IMR-90 (cell line): Measurements from ENCODE around the gene PLPP3. TPM values are rescaled to one million over a fixed set of nuclear protein-coding genes. Genes with fewer than 3 reads are reported as not detected.

ENCODE experiments used
- ATAC-seq: fragments of 200-7000 bp; cut with Tn5 transposase; 2 replicates; pipeline ENCODE4 v1.9.1; 2020; ENCODE audit warnings: low read depth, mild to moderate bottlenecking, moderate library complexity
- BruUV-seq: library from RNA; stranded (reverse); fragments of 400-500 nt; replicated peaks from 2 replicates; lab custom pipeline; 2021; lab: Mats Ljungman, UMichigan
- CTCF ChIA-PET: fragments of 300-600 bp; formaldehyde crosslinking; extraction: SDS; loops from one replicate; lab custom pipeline; 2021; ENCODE audit warnings: antibody characterized with exemption; lab: Yijun Ruan, JAX
- POLR2A ChIA-PET: fragments of 300-600 bp; sonication (Branson Sonifier 250); formaldehyde crosslinking; loops from one replicate; lab custom pipeline; 2022; ENCODE audit warnings: antibody characterized with exemption; ENCODE audit not compliant: unreplicated experiment; lab: Charles Lee
- DNase-seq: peaks from one replicate; pipeline ENCODE4 v3.0.0; 2013
- H2AFZ ChIP-seq: replicated peaks from 2 replicates; pipeline ENCODE3; 2013; ENCODE audit warnings: low read length, mild to moderate bottlenecking; ENCODE audit not compliant: poor library complexity
- H2AK5ac ChIP-seq: 2 replicates; pipeline ENCODE4 v1.6.1; 2013; ENCODE audit warnings: low read depth, low read length, inconsistent platforms
- H2AK9ac ChIP-seq: replicated peaks from 2 replicates; pipeline ENCODE3; 2013; ENCODE audit warnings: mild to moderate bottlenecking, low read depth, low read length, moderate library complexity; ENCODE audit not compliant: poor library complexity
- H2BK120ac ChIP-seq: 2 replicates; pipeline ENCODE4 v1.6.1; 2013; ENCODE audit warnings: low read depth, low read length, inconsistent platforms
- H2BK15ac ChIP-seq: 3 replicates; pipeline ENCODE4 v1.6.1; 2013; ENCODE audit warnings: low read depth, low read length, inconsistent platforms
- H2BK20ac ChIP-seq: 2 replicates; pipeline ENCODE4 v1.6.1; 2013; ENCODE audit warnings: low read depth, mild to moderate bottlenecking, inconsistent platforms, low read length, moderate library complexity
- H2BK5ac ChIP-seq: 2 replicates; pipeline ENCODE4 v1.6.1; 2013; ENCODE audit warnings: mild to moderate bottlenecking, low read depth, low read length, inconsistent platforms; ENCODE audit not compliant: poor library complexity, severe bottlenecking
- H3K14ac ChIP-seq: replicated peaks from 2 replicates; pipeline ENCODE4 v1.6.1; 2013; ENCODE audit warnings: low read depth, low read length, inconsistent platforms
- H3K18ac ChIP-seq: 2 replicates; pipeline ENCODE4 v1.6.1; 2013; ENCODE audit warnings: low read depth, low read length, control low read depth
- H3K23ac ChIP-seq: 2 replicates; pipeline ENCODE4 v1.6.1; 2013; ENCODE audit warnings: low read depth, low read length, inconsistent platforms
- H3K27ac ChIP-seq: 2 replicates; pipeline ENCODE4 v1.5.1; 2013; ENCODE audit warnings: mild to moderate bottlenecking, control low read depth, low read length; ENCODE audit not compliant: insufficient read depth
- H3K27me3 ChIP-seq: 2 replicates; pipeline ENCODE4 v1.6.1; 2013; ENCODE audit warnings: low read length; ENCODE audit not compliant: control insufficient read depth, insufficient read depth
- H3K36me3 ChIP-seq: 2 replicates; pipeline ENCODE4 v1.6.1; 2013; ENCODE audit warnings: low read length, mixed read lengths; ENCODE audit not compliant: control insufficient read depth, insufficient read depth
- H3K4ac ChIP-seq: 2 replicates; pipeline ENCODE4 v1.6.1; 2013; ENCODE audit warnings: low read depth, low read length, inconsistent platforms
- H3K4me1 ChIP-seq: 2 replicates; pipeline ENCODE4 v1.6.1; 2013; ENCODE audit warnings: low read length, mixed read lengths; ENCODE audit not compliant: control insufficient read depth, insufficient read depth
- H3K4me2 ChIP-seq: 2 replicates; pipeline ENCODE4 v1.6.1; 2013; ENCODE audit warnings: low read depth, mild to moderate bottlenecking, control low read depth, low read length, moderate library complexity
- H3K4me3 ChIP-seq: 2 replicates; pipeline ENCODE4 v1.5.1; 2013; ENCODE audit warnings: low read depth, mild to moderate bottlenecking, control low read depth, low read length, moderate library complexity; ENCODE audit not compliant: insufficient read depth
- H3K56ac ChIP-seq: 2 replicates; pipeline ENCODE4 v1.6.1; 2013; ENCODE audit warnings: low read length, inconsistent platforms; ENCODE audit not compliant: insufficient read depth; ENCODE audit errors: extremely low read depth
- H3K79me1 ChIP-seq, 2 experiments: 2 replicates each; pipeline ENCODE4 v1.6.1; 2013; ENCODE audit warnings: low read length in 2 of 2, inconsistent platforms in 1 of 2, low read depth in 1 of 2
- H3K9ac ChIP-seq: 2 replicates; pipeline ENCODE4 v1.6.1; 2013; ENCODE audit warnings: low read depth, low read length, control low read depth
- H3K9me1 ChIP-seq: 2 replicates; pipeline ENCODE4 v1.6.1; 2013; ENCODE audit warnings: low read length, inconsistent platforms; ENCODE audit not compliant: insufficient read depth
- H3K9me3 ChIP-seq: 2 replicates; pipeline ENCODE4 v1.6.1; 2013; ENCODE audit warnings: low read length; ENCODE audit not compliant: control insufficient read depth, insufficient read depth
- H4K20me1 ChIP-seq: 2 replicates; pipeline ENCODE4 v1.6.1; 2013; ENCODE audit warnings: low read length, inconsistent platforms; ENCODE audit not compliant: insufficient read depth
- H4K5ac ChIP-seq: 2 replicates; pipeline ENCODE4 v1.6.1; 2013; ENCODE audit warnings: mild to moderate bottlenecking, low read depth, low read length, control low read depth
- H4K8ac ChIP-seq, 2 experiments: 2 replicates each; pipeline ENCODE4 v1.6.1; 2013; ENCODE audit warnings: low read depth in 2 of 2, low read length in 2 of 2, control low read depth in 1 of 2, inconsistent platforms in 1 of 2
- H4K91ac ChIP-seq: 2 replicates; pipeline ENCODE4 v1.6.1; 2013; ENCODE audit warnings: low read depth, low read length, inconsistent platforms; ENCODE audit not compliant: insufficient read depth
- BHLHE40 ChIP-seq: fragments of 150-350 bp; IDR thresholded peaks from 2 replicates; pipeline ENCODE4 v1.6.1; 2016; ENCODE audit warnings: mild to moderate bottlenecking, low read depth, low read length
- CEBPB ChIP-seq: IDR thresholded peaks from 2 replicates; pipeline ENCODE4 v1.6.1; 2012; ENCODE audit warnings: low read depth, low read length, improper control_type of control experiment
- CHD1 ChIP-seq: IDR thresholded peaks from 2 replicates; pipeline ENCODE4 v1.6.1; 2012; ENCODE audit warnings: low read depth, low read length, improper control_type of control experiment
- CTCF ChIP-seq: conservative IDR thresholded peaks from 2 replicates; pipeline ENCODE4 v1.5.1; 2012; ENCODE audit warnings: mild to moderate bottlenecking, low read depth, low read length, improper control_type of control experiment
- FOS ChIP-seq: fragments of 150-350 bp; IDR thresholded peaks from 2 replicates; pipeline ENCODE4 v1.6.1; 2016; ENCODE audit warnings: low read depth, low read length
- MAFK ChIP-seq: IDR thresholded peaks from 2 replicates; pipeline ENCODE4 v1.6.1; 2012; ENCODE audit warnings: low read depth, low read length, improper control_type of control experiment
- MAZ ChIP-seq: IDR thresholded peaks from 2 replicates; pipeline ENCODE4 v1.6.1; 2012; ENCODE audit warnings: low read depth, mild to moderate bottlenecking, low read length, improper control_type of control experiment, moderate library complexity, borderline replicate concordance
- MXI1 ChIP-seq: IDR thresholded peaks from 2 replicates; pipeline ENCODE4 v1.6.1; 2012; ENCODE audit warnings: low read depth, mild to moderate bottlenecking, low read length, moderate library complexity, borderline replicate concordance
- NFE2L2 ChIP-seq: fragments of 150-350 bp; IDR thresholded peaks from 2 replicates; pipeline ENCODE4 v1.6.1; 2016; ENCODE audit warnings: low read depth, mild to moderate bottlenecking, low read length
- POLR2A ChIP-seq: IDR thresholded peaks from 2 replicates; pipeline ENCODE4 v1.6.1; 2012; ENCODE audit warnings: mild to moderate bottlenecking, low read depth, low read length
- RAD21 ChIP-seq: IDR thresholded peaks from 2 replicates; pipeline ENCODE4 v1.6.1; 2012; ENCODE audit warnings: low read length, improper control_type of control experiment
- RCOR1 ChIP-seq: IDR thresholded peaks from 2 replicates; pipeline ENCODE4 v1.6.1; 2012; ENCODE audit warnings: mild to moderate bottlenecking, low read length, improper control_type of control experiment; ENCODE audit not compliant: insufficient replicate concordance
- RFX5 ChIP-seq: IDR thresholded peaks from 2 replicates; pipeline ENCODE4 v1.8.0; 2012; ENCODE audit warnings: low read depth, mild to moderate bottlenecking, low read length, moderate library complexity
- SMC3 ChIP-seq: fragments of 150-350 bp; IDR thresholded peaks from 2 replicates; pipeline ENCODE4 v1.6.1; 2016; ENCODE audit warnings: low read depth, mild to moderate bottlenecking, antibody characterized with exemption, low read length, moderate library complexity
- WGBS, 2 experiments: methylation state at CpG; one replicate each; pipeline versions ENCODE4 v1.1.5 to v1.1.7; 2013; ENCODE audit warnings: missing lambda C conversion rate in 2 of 2; ENCODE audit not compliant: insufficient read length in 1 of 2; ENCODE audit errors: extremely low coverage in 2 of 2; 5-methylcytosine and 5-hydroxymethylcytosine counted together
- dilution Hi-C: fragments of 300-500 bp; cut with HindIII; formaldehyde crosslinking; loops from one replicate; pipeline ENCODE4 v1.14.3; 2018; ENCODE audit warnings: low sequenced_read_pairs; ENCODE audit not compliant: unreplicated experiment
- in situ Hi-C: fragments of 300-500 bp; cut with MboI; formaldehyde crosslinking; loops from 3 replicates; pipeline ENCODE4 v1.14.3; 2019; ENCODE audit warnings: low sequenced_read_pairs, inconsistent platforms, mixed read lengths
- intact Hi-C: fragments of 100-400 bp; cut with micrococcal nuclease; formaldehyde crosslinking; loops from 2 replicates; pipeline ENCODE4 v1.10.0; 2022
- polyA plus RNA-seq, 3 experiments: library from polyadenylated mRNA; depleted of rRNA; stranded (reverse); fragments of >200 nt; gene quantifications; 2 replicates each; pipeline ENCODE4 v1.2.3, GENCODE V29; 2012; ENCODE audit warnings: low replicate concordance in 1 of 3
- total RNA-seq: library from RNA; depleted of rRNA; stranded (reverse); fragments of >200 nt; gene quantifications from 2 replicates; pipeline ENCODE4 v1.2.3, GENCODE V29; 2012
- TF ChIP-seq, protein P1 (sequence below): fragments of 150-350 bp; IDR thresholded peaks from 2 replicates; pipeline ENCODE4 v1.6.1; 2017; ENCODE audit warnings: mild to moderate bottlenecking, antibody characterized with exemption, low read length, low read depth
- TF ChIP-seq, protein P2 (sequence below): fragments of 150-350 bp; IDR thresholded peaks from 2 replicates; pipeline ENCODE4 v1.6.1; 2016; ENCODE audit warnings: low read depth, mild to moderate bottlenecking, low read length, moderate library complexity, borderline replicate concordance

Gene PLPP3
- total and polyA plus RNA-seq, 2 of the 4 experiments (the other 2 are of a cell fraction), result 49.9 to 56.6 TPM

GRCh38 chr1:56535939-56536338 lies 43.4 kb downstream of the PLPP3 start:
- Histone ChIP-seq H3K56ac (no peak overlapping the region), H3K4me3 (no peak overlapping the region), H2AFZ (no peak overlapping the region), H2BK120ac (no peak overlapping the region), H3K18ac (no peak overlapping the region), H3K9ac (no peak overlapping the region), H4K20me1 (peaks cover 90% of the 10 kb centered on the region), H3K27ac (no peak overlapping the region), H3K9me1 (peaks cover 28% of the 10 kb centered on the region), H3K4me2 (no peak overlapping the region), H2AK9ac (no peak overlapping the region), H3K4ac (no peak overlapping the region), H3K79me1 (peaks cover 42 to 90% of the 10 kb centered on the region in 2 experiments), H3K9me3 (no peaks in the 10 kb centered on the region), H4K91ac (no peak overlapping the region), H2BK15ac (no peak overlapping the region), H4K5ac (no peak overlapping the region), H3K4me1 (peaks cover 7% of the 10 kb centered on the region; the same call in 1 of the 2 replicates), H2AK5ac (no peak overlapping the region), H3K36me3 (peaks cover 62% of the 10 kb centered on the region), H4K8ac (no peak overlapping the region), H3K23ac (no peak overlapping the region), H2BK20ac (no peak overlapping the region), H3K27me3 (no peaks in the 10 kb centered on the region), H2BK5ac (no peak overlapping the region), H3K14ac (no peak overlapping the region)
- POLR2A ChIA-PET, result no interaction called here
- no peak for DNase-seq
- in situ Hi-C loops, result no loop called here
- BruUV-seq, result no TSS peak
- TF ChIP-seq RCOR1 (no peak), MAZ (no peak), CEBPB (no peak), RFX5 (no peak), CHD1 (no peak), FOS (no peak), BHLHE40 (no peak), SMC3 (no peak), CTCF (no peak), MAFK (no peak), RAD21 (no peak), MXI1 (no peak), NFE2L2 (no peak), POLR2A (no peak)
- TF ChIP-seq, protein P1, sequence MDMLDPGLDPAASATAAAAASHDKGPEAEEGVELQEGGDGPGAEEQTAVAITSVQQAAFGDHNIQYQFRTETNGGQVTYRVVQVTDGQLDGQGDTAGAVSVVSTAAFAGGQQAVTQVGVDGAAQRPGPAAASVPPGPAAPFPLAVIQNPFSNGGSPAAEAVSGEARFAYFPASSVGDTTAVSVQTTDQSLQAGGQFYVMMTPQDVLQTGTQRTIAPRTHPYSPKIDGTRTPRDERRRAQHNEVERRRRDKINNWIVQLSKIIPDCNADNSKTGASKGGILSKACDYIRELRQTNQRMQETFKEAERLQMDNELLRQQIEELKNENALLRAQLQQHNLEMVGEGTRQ, result no peak
- TF ChIP-seq, protein P2, sequence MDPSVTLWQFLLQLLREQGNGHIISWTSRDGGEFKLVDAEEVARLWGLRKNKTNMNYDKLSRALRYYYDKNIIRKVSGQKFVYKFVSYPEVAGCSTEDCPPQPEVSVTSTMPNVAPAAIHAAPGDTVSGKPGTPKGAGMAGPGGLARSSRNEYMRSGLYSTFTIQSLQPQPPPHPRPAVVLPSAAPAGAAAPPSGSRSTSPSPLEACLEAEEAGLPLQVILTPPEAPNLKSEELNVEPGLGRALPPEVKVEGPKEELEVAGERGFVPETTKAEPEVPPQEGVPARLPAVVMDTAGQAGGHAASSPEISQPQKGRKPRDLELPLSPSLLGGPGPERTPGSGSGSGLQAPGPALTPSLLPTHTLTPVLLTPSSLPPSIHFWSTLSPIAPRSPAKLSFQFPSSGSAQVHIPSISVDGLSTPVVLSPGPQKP, result no peak
- dilution Hi-C loops, result no loop called here
- intact Hi-C loops, result no loop called here
- ATAC-seq, result no peak
- whole genome bisulfite sequencing, 2 experiments, result 100% methylated on average over 3 of the region's 4 CpGs; no CpG with 5 or more reads in 1 of the 2 experiments
- CTCF ChIA-PET, result interaction anchor here (0.6 kb wide), 1 partner anchor 18 kb away, joined by 3 read pairs; no protein-coding TSS in a partner anchor
